Upper lobe of left lung (tissue), 4 donors: ENCODE data around the gene ERBIN.

Source experiments
- POLR2A ChIP-seq, 4 donors: fragments of 450-650 bp; IDR thresholded peaks; one replicate each; pipeline ENCODE4 v1.5.1; 2016 to 2017; ENCODE audit warnings: antibody characterized with exemption in 4 of 4, mild to moderate bottlenecking in 2 of 4
- TF ChIP-seq, protein P1 (sequence below), 6 experiments: fragments of 450-650 bp in 4 of 6; fragments of 200-600 bp in 2 of 6; sonication (generic) in 2 of 6; IDR thresholded peaks; one replicate each; pipeline ENCODE4 v1.5.1; 2016 to 2019; ENCODE audit warnings: antibody characterized with exemption in 6 of 6

DNA sequence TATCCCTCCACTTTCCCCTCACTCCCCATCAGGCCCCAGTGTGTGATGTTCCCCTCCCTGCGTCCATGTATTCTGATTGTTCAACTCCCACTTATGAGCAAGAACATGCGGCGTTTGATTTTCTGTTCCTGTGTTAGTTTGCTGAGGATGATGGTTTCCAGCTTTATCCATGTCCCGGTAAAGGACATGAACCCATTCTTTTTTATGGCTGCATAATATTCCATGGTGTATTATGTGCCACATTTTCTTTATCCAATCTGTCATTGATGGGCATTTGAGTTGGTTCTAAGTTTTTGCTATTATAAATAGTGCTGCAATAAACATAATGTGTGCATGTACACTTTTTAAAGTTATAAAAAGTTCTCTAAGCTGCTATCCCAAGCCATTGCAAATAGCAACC is 75.6 kb downstream of the ERBIN start:
- TF ChIP-seq, protein P1, sequence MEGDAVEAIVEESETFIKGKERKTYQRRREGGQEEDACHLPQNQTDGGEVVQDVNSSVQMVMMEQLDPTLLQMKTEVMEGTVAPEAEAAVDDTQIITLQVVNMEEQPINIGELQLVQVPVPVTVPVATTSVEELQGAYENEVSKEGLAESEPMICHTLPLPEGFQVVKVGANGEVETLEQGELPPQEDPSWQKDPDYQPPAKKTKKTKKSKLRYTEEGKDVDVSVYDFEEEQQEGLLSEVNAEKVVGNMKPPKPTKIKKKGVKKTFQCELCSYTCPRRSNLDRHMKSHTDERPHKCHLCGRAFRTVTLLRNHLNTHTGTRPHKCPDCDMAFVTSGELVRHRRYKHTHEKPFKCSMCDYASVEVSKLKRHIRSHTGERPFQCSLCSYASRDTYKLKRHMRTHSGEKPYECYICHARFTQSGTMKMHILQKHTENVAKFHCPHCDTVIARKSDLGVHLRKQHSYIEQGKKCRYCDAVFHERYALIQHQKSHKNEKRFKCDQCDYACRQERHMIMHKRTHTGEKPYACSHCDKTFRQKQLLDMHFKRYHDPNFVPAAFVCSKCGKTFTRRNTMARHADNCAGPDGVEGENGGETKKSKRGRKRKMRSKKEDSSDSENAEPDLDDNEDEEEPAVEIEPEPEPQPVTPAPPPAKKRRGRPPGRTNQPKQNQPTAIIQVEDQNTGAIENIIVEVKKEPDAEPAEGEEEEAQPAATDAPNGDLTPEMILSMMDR (IDR thresholded peaks at IDR 0.05): no peak
- TF ChIP-seq POLR2A (IDR thresholded peaks at IDR 0.05): no peak
